HG03175 (cell line): ENCODE data around the gene CAPRIN2.
A peak's percentile ranks its signal among the peaks of the same experiment; 100 is the strongest.

ENCODE experiments used
- ATAC-seq: cut with Tn5 transposase; IDR thresholded peaks from one replicate; pipeline ENCODE4 v1.9.1; 2021; ENCODE audit warnings: mild to moderate bottlenecking, moderate library complexity; ENCODE audit not compliant: unreplicated experiment

CAPRIN2 gene

GRCh38 chr12:30769802-30770201 lies 15.1 kb upstream of the CAPRIN2 start:
- no peak for ATAC-seq

- ATAC-seq, result no peak
These were observed 9.5 kb upstream of the CAPRIN2 start for GRCh38 chr12:30764251-30764650.

- ATAC-seq, result no peak
These were observed 8.3 kb upstream of the CAPRIN2 start for GRCh38 chr12:30763053-30763452.

GRCh38 chr12:30761730-30762129 lies 7.0 kb upstream of the CAPRIN2 start:
- no peak for ATAC-seq

GRCh38 chr12:30757316-30757715 lies 2.6 kb upstream of the CAPRIN2 start:
- no peak for ATAC-seq

- ATAC-seq, result no peak
These were observed 1.3 kb upstream of the CAPRIN2 start for GRCh38 chr12:30756074-30756473.

GRCh38 chr12:30755395-30755762 lies 628 bp upstream of the CAPRIN2 start:
- ATAC-seq, result no peak

GRCh38 chr12:30754383-30754749 lies 385 bp downstream of the CAPRIN2 start:
- ATAC-seq, result peak; percentile 31

- ATAC-seq, result no peak
These were observed 884 bp downstream of the CAPRIN2 start for GRCh38 chr12:30753751-30754382.

GRCh38 chr12:30753233-30753632 lies 1.5 kb downstream of the CAPRIN2 start:
- ATAC-seq, result no peak

GRCh38 chr12:30752255-30752654 lies 2.5 kb downstream of the CAPRIN2 start:
- no peak for ATAC-seq

- ATAC-seq, result no peak
These were observed 6.6 kb downstream of the CAPRIN2 start for GRCh38 chr12:30748147-30748546.

- ATAC-seq, result no peak
These were observed 8.6 kb downstream of the CAPRIN2 start for GRCh38 chr12:30746190-30746589.

GRCh38 chr12:30744321-30744720 lies 10.4 kb downstream of the CAPRIN2 start:
- ATAC-seq, result no peak

- no peak for ATAC-seq
These were observed 14.5 kb downstream of the CAPRIN2 start for GRCh38 chr12:30740274-30740673.

- ATAC-seq, result no peak
These were observed 15.7 kb downstream of the CAPRIN2 start for GRCh38 chr12:30739020-30739419.

- no peak for ATAC-seq
These were observed 21.7 kb downstream of the CAPRIN2 start for GRCh38 chr12:30732954-30733637.

- no peak for ATAC-seq
These were observed 24.7 kb downstream of the CAPRIN2 start for GRCh38 chr12:30730011-30730410.

GRCh38 chr12:30729547-30729946 lies 25.2 kb downstream of the CAPRIN2 start:
- ATAC-seq, result no peak

- ATAC-seq, result no peak
These were observed 28.1 kb downstream of the CAPRIN2 start for GRCh38 chr12:30726647-30727046.

- ATAC-seq, result no peak
These were observed 29.0 kb downstream of the CAPRIN2 start for GRCh38 chr12:30725739-30726138.

- ATAC-seq, result no peak
These were observed 35.7 kb downstream of the CAPRIN2 start for GRCh38 chr12:30719060-30719459.
